ENCODE results near the gene CARD11.

GRCh38 chr7:3068530-3068929, 24.9 kb upstream of the CARD11 start:
- TF ChIP-seq ELF1 (IDR thresholded peaks at IDR 0.05; ENCODE audit: borderline replicate concordance, low read depth) (no peak), FOSL1 (IDR thresholded peaks at IDR 0.05; ENCODE audit: low read depth) (no peak), EZH2 (IDR thresholded peaks at IDR 0.05) (no peak), POLR2A (IDR thresholded peaks at IDR 0.05; ENCODE audit: borderline replicate concordance, extremely low read depth, insufficient read depth, insufficient read length) (no peak), SRF (IDR thresholded peaks at IDR 0.05; ENCODE audit: low read depth) (no peak), CEBPB (IDR thresholded peaks at IDR 0.05; ENCODE audit: low read depth) (no peak), YY1 (IDR thresholded peaks at IDR 0.05; ENCODE audit: extremely low read depth, insufficient replicate concordance, low read depth, low read length) (no peak), POLR2AphosphoS5 (IDR thresholded peaks at IDR 0.05; ENCODE audit: low read depth, low read length) (no peak)
- TF ChIP-seq, protein P1, sequence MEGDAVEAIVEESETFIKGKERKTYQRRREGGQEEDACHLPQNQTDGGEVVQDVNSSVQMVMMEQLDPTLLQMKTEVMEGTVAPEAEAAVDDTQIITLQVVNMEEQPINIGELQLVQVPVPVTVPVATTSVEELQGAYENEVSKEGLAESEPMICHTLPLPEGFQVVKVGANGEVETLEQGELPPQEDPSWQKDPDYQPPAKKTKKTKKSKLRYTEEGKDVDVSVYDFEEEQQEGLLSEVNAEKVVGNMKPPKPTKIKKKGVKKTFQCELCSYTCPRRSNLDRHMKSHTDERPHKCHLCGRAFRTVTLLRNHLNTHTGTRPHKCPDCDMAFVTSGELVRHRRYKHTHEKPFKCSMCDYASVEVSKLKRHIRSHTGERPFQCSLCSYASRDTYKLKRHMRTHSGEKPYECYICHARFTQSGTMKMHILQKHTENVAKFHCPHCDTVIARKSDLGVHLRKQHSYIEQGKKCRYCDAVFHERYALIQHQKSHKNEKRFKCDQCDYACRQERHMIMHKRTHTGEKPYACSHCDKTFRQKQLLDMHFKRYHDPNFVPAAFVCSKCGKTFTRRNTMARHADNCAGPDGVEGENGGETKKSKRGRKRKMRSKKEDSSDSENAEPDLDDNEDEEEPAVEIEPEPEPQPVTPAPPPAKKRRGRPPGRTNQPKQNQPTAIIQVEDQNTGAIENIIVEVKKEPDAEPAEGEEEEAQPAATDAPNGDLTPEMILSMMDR (IDR thresholded peaks at IDR 0.05 in 2 of 3, conservative IDR thresholded peaks at IDR 0.05 in 1 of 3; ENCODE audit: borderline replicate concordance in 1 of 3, insufficient read depth in 1 of 3, low read depth in 2 of 3, low read length in 2 of 3), result no peak
